Measurements from ENCODE around the gene CHST13.
A peak's percentile ranks its signal among the peaks of the same experiment; 100 is the strongest.
"Not testable (repeated sequence)": the region's sequence is repeated elsewhere in the genome, so short reads cannot be mapped to it uniquely, and the experiment has no call there.

CHST13 gene

GRCh38 chr3:126525853-126526667 lies 2.1 kb downstream of the CHST13 start:
- no peak for DNase-seq (ENCODE audit: low spot score)

- DNase-seq (ENCODE audit: low spot score): no peak
These were observed 2.7 kb downstream of the CHST13 start for GRCh38 chr3:126526668-126527005.

- DNase-seq (ENCODE audit: low spot score): no peak
These were observed 3.1 kb downstream of the CHST13 start for GRCh38 chr3:126527006-126527405.

GRCh38 chr3:126527455-126528211 lies 3.7 kb downstream of the CHST13 start:
- no peak for DNase-seq (ENCODE audit: low spot score)

- no peak for DNase-seq (ENCODE audit: low spot score)
These were observed 4.5 kb downstream of the CHST13 start for GRCh38 chr3:126528419-126528799.

- DNase-seq (ENCODE audit: low spot score): no peak
These were observed 5.0 kb downstream of the CHST13 start for GRCh38 chr3:126528800-126529541.

GRCh38 chr3:126529585-126530170 lies 5.7 kb downstream of the CHST13 start:
- no peak for DNase-seq (ENCODE audit: low spot score)

GRCh38 chr3:126530171-126531050 lies 6.5 kb downstream of the CHST13 start:
- DNase-seq (ENCODE audit: low spot score): no peak

GRCh38 chr3:126531051-126531330 lies 7.0 kb downstream of the CHST13 start:
- no peak for DNase-seq (ENCODE audit: low spot score)

- no peak for DNase-seq (ENCODE audit: low spot score)
These were observed 9.6 kb downstream of the CHST13 start for GRCh38 chr3:126533506-126533905.

- DNase-seq (ENCODE audit: low spot score): not testable (repeated sequence)
These were observed 10.8 kb downstream of the CHST13 start for GRCh38 chr3:126534716-126535115.

- DNase-seq (ENCODE audit: low spot score): no peak
These were observed 11.7 kb downstream of the CHST13 start for GRCh38 chr3:126535636-126536035.

- no peak for DNase-seq (ENCODE audit: low spot score)
These were observed 12.2 kb downstream of the CHST13 start for GRCh38 chr3:126536126-126536525.

GRCh38 chr3:126537116-126537729 lies 13.3 kb downstream of the CHST13 start:
- no peak for DNase-seq (ENCODE audit: low spot score)

GRCh38 chr3:126537730-126538281 lies 13.9 kb downstream of the CHST13 start:
- no peak for DNase-seq (ENCODE audit: low spot score)

GRCh38 chr3:126538316-126538715 lies 14.4 kb downstream of the CHST13 start:
- DNase-seq (ENCODE audit: low spot score): no peak

GRCh38 chr3:126538966-126539365 lies 15.0 kb downstream of the CHST13 start:
- DNase-seq (ENCODE audit: low spot score): no peak

- DNase-seq (ENCODE audit: low spot score): no peak
These were observed 15.7 kb downstream of the CHST13 start for GRCh38 chr3:126539558-126540250.

- peak; percentile 49 for DNase-seq (ENCODE audit: low spot score)
These were observed 16.4 kb downstream of the CHST13 start for GRCh38 chr3:126540342-126540849.

Data from Ammon's horn (tissue), 1 donor.